Hematopoietic multipotent progenitor cell treated with erythropoietin and hydrocortisone succinate and interleukin-3 and kit ligand, for 8 days (in vitro differentiated cells): Measurements from ENCODE around the gene PRR13.
"Not testable (repeated sequence)": the region's sequence is repeated elsewhere in the genome, so short reads cannot be mapped to it uniquely, and the experiment has no call there.

Experiments
- DNase-seq: peaks from one replicate; pipeline ENCODE4 v3.0.0-alpha.2; 2015

PRR13 gene

GRCh38 chr12:53441040-53441833 is at the start of gene PRR13:
PRR13 (plus strand) TSS chr12:53441734; CDS start chr12:53442715, 981 bp downstream.
- peak; percentile 100 for DNase-seq

GRCh38 chr12:53399896-53400295 is 41.6 kb upstream of the PRR13 start:
- DNase-seq: no peak

- not testable (repeated sequence) for DNase-seq
Observed at GRCh38 chr12:53402351-53402750, 39.2 kb upstream of the PRR13 start.

GRCh38 chr12:53402871-53403270 is 38.7 kb upstream of the PRR13 start:
- no peak for DNase-seq

- DNase-seq: no peak
Observed at GRCh38 chr12:53410951-53411350, 30.6 kb upstream of the PRR13 start.

GRCh38 chr12:53413485-53414204 is 27.9 kb upstream of the PRR13 start:
- DNase-seq: no peak

- DNase-seq: peak; percentile 32
Observed at GRCh38 chr12:53414756-53415417, 26.6 kb upstream of the PRR13 start.

- not testable (repeated sequence) for DNase-seq
Observed at GRCh38 chr12:53415752-53416389, 25.7 kb upstream of the PRR13 start.

- not testable (repeated sequence) for DNase-seq
Observed at GRCh38 chr12:53417291-53417816, 24.2 kb upstream of the PRR13 start.

GRCh38 chr12:53418221-53418620 is 23.3 kb upstream of the PRR13 start:
- DNase-seq: no peak

GRCh38 chr12:53419756-53420155 is 21.8 kb upstream of the PRR13 start:
- DNase-seq: no peak

GRCh38 chr12:53422247-53422646 is 19.3 kb upstream of the PRR13 start:
- DNase-seq: not testable (repeated sequence)

- no peak for DNase-seq
Observed at GRCh38 chr12:53423597-53423996, 17.9 kb upstream of the PRR13 start, which contains the start of gene AMHR2. AMHR2 (plus strand) TSS chr12:53423855; CDS start chr12:53423935, 80 bp downstream.

GRCh38 chr12:53424626-53425514 is 16.7 kb upstream of the PRR13 start:
- DNase-seq: peak; percentile 83

- no peak for DNase-seq
Observed at GRCh38 chr12:53425515-53426150, 15.9 kb upstream of the PRR13 start.

- DNase-seq: no peak
Observed at GRCh38 chr12:53427905-53428594, 13.5 kb upstream of the PRR13 start.

GRCh38 chr12:53428741-53429140 is 12.8 kb upstream of the PRR13 start:
- no peak for DNase-seq

GRCh38 chr12:53430116-53430515 is 11.4 kb upstream of the PRR13 start:
- DNase-seq: no peak

- no peak for DNase-seq
Observed at GRCh38 chr12:53431187-53431586, 10.3 kb upstream of the PRR13 start.

- DNase-seq: not testable (repeated sequence)
Observed at GRCh38 chr12:53435326-53435725, 6.2 kb upstream of the PRR13 start.
